Sigmoid colon (tissue), 4 donors: ENCODE results near the gene TRIML2.

Source experiments
- EP300 ChIP-seq, 4 donors: sonication (generic); formaldehyde crosslinking; IDR thresholded peaks; one replicate each; pipeline ENCODE4 v1.6.1; 2017; ENCODE audit warnings: antibody characterized with exemption in 4 of 4
- POLR2A ChIP-seq, 2 donors: fragments of 450-650 bp; IDR thresholded peaks; one replicate each; pipeline ENCODE4 v1.6.1; 2016; ENCODE audit warnings: antibody characterized with exemption in 2 of 2, mild to moderate bottlenecking in 2 of 2, moderate library complexity in 2 of 2
- POLR2AphosphoS5 ChIP-seq, 4 donors: sonication (generic); formaldehyde crosslinking; IDR thresholded peaks; one replicate each; pipeline ENCODE4 v1.6.1; 2017; ENCODE audit warnings: antibody characterized with exemption in 4 of 4
- TF ChIP-seq, protein P1 (sequence below), 4 experiments: fragments of 450-650 bp in 3 of 4; fragments of 200-600 bp in 1 of 4; IDR thresholded peaks; one replicate each; pipeline ENCODE4 v1.5.1; 2016 to 2019; ENCODE audit warnings: antibody characterized with exemption in 4 of 4, mild to moderate bottlenecking in 3 of 4, moderate library complexity in 2 of 4

DNA sequence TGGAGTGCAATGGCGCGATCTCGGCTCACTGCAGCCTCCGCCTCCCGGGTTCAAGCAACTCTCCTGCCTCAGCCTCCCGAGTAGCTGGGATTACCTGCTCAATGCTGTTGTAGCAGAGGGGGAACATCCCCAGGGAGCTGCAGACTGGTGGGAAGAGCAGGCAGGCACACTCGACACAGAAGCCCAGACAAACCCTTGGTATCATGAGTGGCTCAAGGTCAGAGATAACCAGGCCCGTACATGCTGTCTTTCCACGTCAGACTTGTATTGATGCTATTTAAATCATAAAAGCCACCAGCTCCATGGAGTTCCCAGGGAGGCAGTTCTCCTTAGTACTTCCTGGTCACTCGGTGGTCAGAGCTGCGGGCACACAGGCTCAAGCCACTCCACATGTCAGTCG, 33.2 kb downstream of the TRIML2 start:
- TF ChIP-seq, protein P1, sequence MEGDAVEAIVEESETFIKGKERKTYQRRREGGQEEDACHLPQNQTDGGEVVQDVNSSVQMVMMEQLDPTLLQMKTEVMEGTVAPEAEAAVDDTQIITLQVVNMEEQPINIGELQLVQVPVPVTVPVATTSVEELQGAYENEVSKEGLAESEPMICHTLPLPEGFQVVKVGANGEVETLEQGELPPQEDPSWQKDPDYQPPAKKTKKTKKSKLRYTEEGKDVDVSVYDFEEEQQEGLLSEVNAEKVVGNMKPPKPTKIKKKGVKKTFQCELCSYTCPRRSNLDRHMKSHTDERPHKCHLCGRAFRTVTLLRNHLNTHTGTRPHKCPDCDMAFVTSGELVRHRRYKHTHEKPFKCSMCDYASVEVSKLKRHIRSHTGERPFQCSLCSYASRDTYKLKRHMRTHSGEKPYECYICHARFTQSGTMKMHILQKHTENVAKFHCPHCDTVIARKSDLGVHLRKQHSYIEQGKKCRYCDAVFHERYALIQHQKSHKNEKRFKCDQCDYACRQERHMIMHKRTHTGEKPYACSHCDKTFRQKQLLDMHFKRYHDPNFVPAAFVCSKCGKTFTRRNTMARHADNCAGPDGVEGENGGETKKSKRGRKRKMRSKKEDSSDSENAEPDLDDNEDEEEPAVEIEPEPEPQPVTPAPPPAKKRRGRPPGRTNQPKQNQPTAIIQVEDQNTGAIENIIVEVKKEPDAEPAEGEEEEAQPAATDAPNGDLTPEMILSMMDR (IDR thresholded peaks at IDR 0.05) = no peak
- TF ChIP-seq POLR2A (IDR thresholded peaks at IDR 0.05) (no peak), POLR2AphosphoS5 (IDR thresholded peaks at IDR 0.05) (no peak), EP300 (IDR thresholded peaks at IDR 0.05) (no peak)
